GM12891 (cell line): ENCODE measurements around the gene MMP20.

Source experiments
- POLR2A ChIP-seq: IDR thresholded peaks from 2 replicates; pipeline ENCODE4 v1.6.1; 2011; ENCODE audit warnings: low read depth, low read length, control low read depth
- POLR2AphosphoS5 ChIP-seq: IDR thresholded peaks from 2 replicates; pipeline ENCODE4 v1.6.1; 2011; ENCODE audit warnings: low read depth, low read length, control low read depth
- POU2F2 ChIP-seq: IDR thresholded peaks from 2 replicates; pipeline ENCODE4 v1.6.1; 2011; ENCODE audit warnings: low read depth, mild to moderate bottlenecking, control low read depth, low read length, moderate library complexity
- TAF1 ChIP-seq: IDR thresholded peaks from 2 replicates; pipeline ENCODE4 v1.6.1; 2011; ENCODE audit warnings: low read depth, low read length, control low read depth

DNA sequence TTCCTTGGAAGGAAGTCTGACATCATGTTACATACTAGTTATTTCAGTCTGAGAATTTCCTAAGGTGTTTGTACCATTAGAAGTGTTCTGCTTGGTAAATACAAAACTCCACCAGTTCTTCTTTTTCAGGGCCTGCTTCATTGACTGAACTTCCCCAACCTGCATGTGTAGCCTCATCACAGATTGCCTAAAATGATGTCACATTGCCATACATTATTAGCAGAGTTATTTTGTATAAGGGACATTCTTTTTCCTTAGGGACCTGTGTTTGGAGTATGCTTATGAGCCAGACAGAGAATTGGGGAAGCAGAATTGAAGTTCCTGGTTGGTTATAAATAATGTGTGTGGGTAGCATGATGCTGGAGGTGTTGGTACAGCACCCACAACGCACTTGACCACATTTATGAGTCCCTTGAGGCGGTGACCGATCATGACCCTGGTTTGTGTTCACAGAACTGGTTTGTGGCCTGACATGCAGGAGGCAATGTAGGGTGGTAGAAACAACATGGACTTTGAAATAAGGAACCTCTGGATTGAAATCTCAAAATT lies 78.1 kb downstream of the MMP20 start:
- no peak for TF ChIP-seq POLR2A
- peak; percentile 65; the same call in 1 of the 2 replicates for TF ChIP-seq POU2F2
- TF ChIP-seq POLR2AphosphoS5, result no peak
- 0 out of 2 replicates have a peak, but pooled peaks have one; percentile 21 for TF ChIP-seq TAF1
